Cardiac septum (tissue), 1 donor: ENCODE results near the gene SLC25A47. TPM values are rescaled to one million over a fixed set of nuclear protein-coding genes. Genes with fewer than 3 reads are reported as not detected.

ENCODE experiments used
- DNase-seq: peaks from one replicate; pipeline ENCODE4 v3.0.0-alpha.2; 2020; ENCODE audit warnings: low spot score
- intact Hi-C: fragments of 100-400 bp; cut with DNase I; formaldehyde crosslinking; loops from one replicate; pipeline ENCODE4 v1.14.0; 2022
- microRNA-seq: library from miRNA; unstranded; fragments of <30 nt; microRNA quantifications from one replicate; pipeline ENCODE4 v1.2.0, GENCODE V29; 2020
- total RNA-seq: library from RNA; stranded (reverse); fragmentation: NEBNext Ultra II Directional; extraction: Animal tissue kit (Norgen Biotek cat#: 25700); gene quantifications from one replicate; pipeline ENCODE4 v1.2.1, GENCODE V29; 2021
- donor health status: DM: no; HTN: no; CAD: no.

SLC25A47 gene
- total RNA-seq, 1 donor from 2014 or later = not detected

GRCh38 chr14:100362311-100362927 is 39.3 kb downstream of the SLC25A47 start:
- intact Hi-C loops = no loop called here
- no peak for DNase-seq

DNA sequence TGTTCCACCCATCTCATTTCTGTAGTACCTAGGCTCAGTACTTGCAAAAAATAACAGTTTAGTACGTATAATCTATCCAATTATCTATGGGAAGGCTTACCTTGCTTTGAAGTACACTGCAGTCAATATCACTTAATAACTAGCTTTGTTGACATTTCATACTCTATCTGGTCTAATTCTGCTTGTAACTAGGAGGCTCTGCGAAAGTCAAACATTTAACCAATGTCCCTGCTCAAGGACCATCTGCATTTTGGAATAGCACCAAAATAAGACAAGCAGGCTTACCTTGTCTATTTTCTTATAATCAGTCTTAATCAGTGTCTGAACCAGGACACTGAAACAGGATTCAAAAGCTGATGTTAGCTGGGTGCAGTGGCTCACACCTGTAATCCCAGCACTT is 39.9 kb downstream of the SLC25A47 start:
- DNase-seq = no peak
- intact Hi-C loops = no loop called here

DNA sequence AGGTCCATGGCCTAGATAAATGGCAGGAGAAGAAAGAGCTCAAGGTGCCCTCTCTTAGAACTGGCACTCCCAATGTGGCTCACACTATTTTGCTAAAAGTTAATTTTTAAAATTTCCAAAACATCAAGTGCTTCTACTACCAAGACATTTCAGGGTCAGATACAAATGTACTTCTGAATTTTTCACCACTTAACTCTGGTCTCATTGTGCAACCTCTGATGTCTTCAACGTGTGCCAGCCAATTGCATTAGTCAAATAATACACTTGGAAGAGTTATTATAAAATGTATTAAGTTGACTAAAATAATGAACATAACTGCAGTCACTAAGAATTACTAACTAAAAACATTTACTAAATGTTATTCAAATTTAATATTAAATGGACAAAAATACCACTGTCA is 41.3 kb downstream of the SLC25A47 start:
- intact Hi-C loops = no loop called here
- DNase-seq = no peak

- DNase-seq = no peak
- intact Hi-C loops = no loop called here
These were observed 42.6 kb downstream of the SLC25A47 start for GRCh38 chr14:100365741-100366140.

GRCh38 chr14:100369019-100369418 is 45.9 kb downstream of the SLC25A47 start:
- no peak for DNase-seq
- intact Hi-C loops = no loop called here

- no peak for DNase-seq
- intact Hi-C loops = no loop called here
These were observed 46.9 kb downstream of the SLC25A47 start for GRCh38 chr14:100370003-100370402.

DNA sequence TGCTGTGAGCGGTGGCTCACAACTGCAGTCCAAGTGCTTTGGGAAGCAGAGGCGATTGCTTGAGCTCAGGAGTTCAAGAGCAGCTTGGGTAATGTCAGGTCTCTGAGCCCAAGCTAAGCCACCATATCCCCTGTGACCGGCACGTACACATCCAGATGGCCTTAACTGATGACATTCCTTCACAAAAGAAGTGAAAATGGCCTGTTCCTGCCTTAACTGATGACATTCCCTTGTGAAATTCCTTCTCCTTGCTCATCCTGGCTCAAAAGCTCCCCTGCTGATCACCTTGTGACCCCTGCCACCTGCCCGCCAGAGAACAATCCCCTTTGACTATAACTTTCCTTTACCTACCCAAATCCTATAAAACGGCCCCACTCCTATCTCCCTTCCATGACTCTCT is 48.6 kb downstream of the SLC25A47 start:
- no peak for DNase-seq
- intact Hi-C loops = loop anchor here (2.0 kb wide), 1 partner anchor 31 kb away; no protein-coding TSS in a partner anchor

GRCh38 chr14:100372357-100373048 is 49.4 kb downstream of the SLC25A47 start:
- no peak for DNase-seq
- intact Hi-C loops = loop anchor here (2.0 kb wide), 1 partner anchor 32 kb away; no protein-coding TSS in a partner anchor

- no peak for DNase-seq
- intact Hi-C loops = no loop called here
These were observed 51.1 kb downstream of the SLC25A47 start for GRCh38 chr14:100374270-100374669.

DNA sequence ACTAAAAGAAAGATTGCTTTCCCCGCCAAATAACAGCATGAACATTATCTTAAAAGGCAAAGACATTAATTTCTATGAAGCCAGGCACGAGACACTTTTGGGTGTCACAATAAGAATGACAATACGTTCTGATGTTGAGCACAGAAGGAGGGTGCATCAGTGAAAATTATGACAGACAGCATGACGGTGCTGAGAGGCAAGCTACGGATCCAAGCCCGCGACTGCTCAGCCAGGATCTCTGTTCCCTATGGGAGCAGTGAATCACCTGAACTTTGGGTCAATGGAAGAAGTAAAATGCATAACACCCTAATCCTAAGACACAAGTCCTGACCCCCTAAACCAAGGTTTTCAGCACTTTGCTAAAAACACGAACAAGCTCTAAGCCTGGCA is 51.7 kb downstream of the SLC25A47 start:
- no peak for DNase-seq
- intact Hi-C loops = loop anchor here (5.0 kb wide), 2 partner anchors 88 to 393 kb away; no protein-coding TSS in a partner anchor

- peak; percentile 89 for DNase-seq
- intact Hi-C loops = loop anchor here (5.0 kb wide), 2 partner anchors 88 to 393 kb away; no protein-coding TSS in a partner anchor
These were observed 52.3 kb downstream of the SLC25A47 start for GRCh38 chr14:100375266-100375962.

- intact Hi-C loops = loop anchor here (2.0 to 5.0 kb wide), 4 partner anchors 71 to 394 kb away; partner anchors contain the start of gene YY1
- peak; percentile 98 for DNase-seq
These were observed 53.0 kb downstream of the SLC25A47 start, which contains the start of gene WDR25 for GRCh38 chr14:100375963-100376735. TSS of gene WDR25 (plus strand) at chr14:100376485.

DNA sequence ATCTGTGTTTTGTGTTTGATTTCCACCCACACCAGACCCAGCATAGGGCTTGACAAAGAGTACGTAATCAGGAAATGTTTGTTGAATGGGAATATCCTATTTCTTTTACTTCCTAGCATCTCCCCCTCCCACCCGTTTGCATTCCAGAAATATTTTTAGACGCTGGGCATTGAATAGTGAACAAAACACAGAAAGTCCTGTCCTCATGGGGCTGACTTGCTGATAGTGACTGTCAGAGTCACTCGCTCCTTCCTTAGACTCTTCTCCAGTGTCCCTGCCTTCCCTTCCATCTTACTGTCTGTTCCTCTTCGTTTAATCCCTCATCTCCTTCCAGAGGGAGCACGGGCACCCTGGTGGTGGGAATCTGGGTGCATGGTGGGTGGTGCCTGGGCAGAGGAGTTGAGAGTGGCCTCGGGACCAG is 53.6 kb downstream of the SLC25A47 start:
- intact Hi-C loops = loop anchor here (2.0 to 5.0 kb wide), 4 partner anchors 72 to 394 kb away; partner anchors contain the start of gene YY1
- DNase-seq = no peak

Small RNA genes within 50 kb of the gene (microRNA-seq; reads per million reads assigned to microRNA genes)
- 72.1 reads per million, percentile 53 among the genes with 10 or more reads in this experiment for gene MIR345
- gene MIR6764 = not detected

Other genes with a start within 250 kb of the SLC25A47 start
- gene DEGS2, start 163.7 kb upstream of the SLC25A47 start, total RNA-seq = not detected
- 44.3 TPM for gene YY1, start 84.2 kb upstream of the SLC25A47 start, total RNA-seq
- 29.3 TPM for gene SLC25A29, start 16.9 kb upstream of the SLC25A47 start, total RNA-seq
- gene WDR25, start 53.1 kb downstream of the SLC25A47 start, total RNA-seq = 5.8 TPM